K562 (cell line): ENCODE measurements around the gene CUL9. TPM values are rescaled to one million over a fixed set of nuclear protein-coding genes. Genes with fewer than 3 reads are reported as not detected.

Experiments
- BHLHE40 ChIP-seq: IDR thresholded peaks from 2 replicates; pipeline ENCODE4 v1.6.1; 2011; ENCODE audit warnings: low read length, improper control_type of control experiment
- C11orf30 ChIP-seq: fragments of 450-650 bp; IDR thresholded peaks from 2 replicates; pipeline ENCODE4 v1.6.1; 2016; ENCODE audit warnings: low read depth, mild to moderate bottlenecking
- FOXA1 ChIP-seq: fragments of 450-650 bp; IDR thresholded peaks from 2 replicates; pipeline ENCODE4 v1.6.1; 2016; ENCODE audit warnings: mild to moderate bottlenecking, borderline replicate concordance
- FUS ChIP-seq: fragments of 200-400 bp; formaldehyde crosslinking; optimal IDR thresholded peaks from 2 replicates; pipeline ENCODE3; 2017; ENCODE audit warnings: low read depth, low read length
- KAT8 ChIP-seq: fragments of 450-650 bp; IDR thresholded peaks from 2 replicates; pipeline ENCODE4 v1.6.1; 2016; ENCODE audit warnings: low read depth, mild to moderate bottlenecking
- NCOR1 ChIP-seq: fragments of 450-650 bp; IDR thresholded peaks from 2 replicates; pipeline ENCODE4 v1.6.1; 2016; ENCODE audit warnings: mild to moderate bottlenecking, moderate library complexity
- OTX1 ChIP-seq: fragments of 450-650 bp; formaldehyde crosslinking; IDR thresholded peaks from 2 replicates; pipeline ENCODE4 v1.4.0; 2022; ENCODE audit warnings: mild to moderate bottlenecking
- STAT5B ChIP-seq: fragments of 250-450 bp; sonication (Bioruptor Pico); IDR thresholded peaks from 2 replicates; pipeline ENCODE4 v1.8.0; 2021; ENCODE audit warnings: mild to moderate bottlenecking, inconsistent platforms
- TCF7L2 ChIP-seq: fragments of 150-350 bp; IDR thresholded peaks from 2 replicates; pipeline ENCODE4 v1.6.1; 2016; ENCODE audit warnings: low read depth, mild to moderate bottlenecking, low read length, moderate library complexity
- TFAM ChIP-seq: fragments of 250-450 bp; sonication (Bioruptor Pico); conservative IDR thresholded peaks from 2 replicates; pipeline ENCODE4 v1.5.0; 2021; ENCODE audit warnings: mild to moderate bottlenecking, moderate library complexity
- ZNF174 ChIP-seq: fragments of 250-450 bp; sonication (Bioruptor Pico); IDR thresholded peaks from 2 replicates; pipeline ENCODE4 v1.4.0; 2020; ENCODE audit warnings: mild to moderate bottlenecking
- ZNF24 ChIP-seq: fragments of 450-650 bp; IDR thresholded peaks from 2 replicates; pipeline ENCODE4 v1.6.1; 2016
- ZNF263 ChIP-seq: sonication (generic); formaldehyde crosslinking; IDR thresholded peaks from 2 replicates; pipeline ENCODE4 v1.8.0; 2022; ENCODE audit warnings: mild to moderate bottlenecking, missing genetic modification reagents, borderline replicate concordance
- ZNF311 ChIP-seq: fragments of 250-450 bp; sonication (Bioruptor Pico); IDR thresholded peaks from 2 replicates; pipeline ENCODE4 v1.4.0; 2020; ENCODE audit warnings: mild to moderate bottlenecking, moderate library complexity
- ZNF384 ChIP-seq: IDR thresholded peaks from 2 replicates; pipeline ENCODE4 v1.6.1; 2012; ENCODE audit warnings: low read depth, low read length, improper control_type of control experiment
- ZSCAN32 ChIP-seq: fragments of 450-650 bp; formaldehyde crosslinking; IDR thresholded peaks from 2 replicates; pipeline ENCODE4 v1.4.0; 2020; ENCODE audit warnings: mild to moderate bottlenecking, moderate library complexity
- polyA plus RNA-seq, 8 experiments: library from polyadenylated mRNA; depleted of rRNA in 4 of 8; stranded (reverse) in 5 of 8; unstranded in 3 of 8; fragments of >200 nt; fragmentation: Nextera tagmentation in 2 of 8; fragmentation: Illumina TruSeq in 1 of 8; extraction: Ambion mirVana in 2 of 8; extraction: Trizol in 1 of 8; gene quantifications; 2 replicates each; pipeline versions ENCODE4 v1.2.1 to v1.2.3, GENCODE V29; 2011 to 2014; ENCODE audit warnings: inconsistent platforms in 1 of 8, missing spikeins in 1 of 8
- total RNA-seq, 7 experiments: library from RNA; depleted of rRNA in 6 of 7; stranded (reverse); fragments of >200 nt in 6 of 7; fragmentation: Illumina TruSeq in 2 of 7; extraction: Trizol in 2 of 7; gene quantifications; 2 replicates each; pipeline versions ENCODE4 v1.2.1 to v1.2.3, GENCODE V29; 2011 to 2021; ENCODE audit warnings: low replicate concordance in 1 of 7
- TF ChIP-seq, protein P1 (sequence below): fragments of 450-650 bp; IDR thresholded peaks from 2 replicates; pipeline ENCODE4 v1.6.1; 2018; ENCODE audit not compliant: partially characterized antibody
- TF ChIP-seq, protein P2 (sequence below): sonication (generic); formaldehyde crosslinking; IDR thresholded peaks from 2 replicates; pipeline ENCODE4 v1.8.0; 2022; ENCODE audit warnings: missing genetic modification reagents, mild to moderate bottlenecking, moderate library complexity, borderline replicate concordance
- TF ChIP-seq, protein P3 (sequence below), 2 experiments: fragments of 450-650 bp; IDR thresholded peaks; 2 replicates each; pipeline ENCODE4 v1.6.1; 2016
- TF ChIP-seq, protein P4 (sequence below): fragments of 450-650 bp; IDR thresholded peaks from 2 replicates; pipeline ENCODE4 v1.6.1; 2016; ENCODE audit warnings: missing biosample characterization, missing genetic modification characterization
- TF ChIP-seq, protein P5 (sequence below): fragments of 450-650 bp; formaldehyde crosslinking; IDR thresholded peaks from 2 replicates; pipeline ENCODE4 v1.4.0; 2020; ENCODE audit warnings: mild to moderate bottlenecking, moderate library complexity

CUL9 gene
- total and polyA plus RNA-seq, 9 of the 15 experiments (the other 6 are each of a cell fraction or from before 2014, with no cell fraction given): 0.50 to 20.7 (median 6.6) TPM

DNA sequence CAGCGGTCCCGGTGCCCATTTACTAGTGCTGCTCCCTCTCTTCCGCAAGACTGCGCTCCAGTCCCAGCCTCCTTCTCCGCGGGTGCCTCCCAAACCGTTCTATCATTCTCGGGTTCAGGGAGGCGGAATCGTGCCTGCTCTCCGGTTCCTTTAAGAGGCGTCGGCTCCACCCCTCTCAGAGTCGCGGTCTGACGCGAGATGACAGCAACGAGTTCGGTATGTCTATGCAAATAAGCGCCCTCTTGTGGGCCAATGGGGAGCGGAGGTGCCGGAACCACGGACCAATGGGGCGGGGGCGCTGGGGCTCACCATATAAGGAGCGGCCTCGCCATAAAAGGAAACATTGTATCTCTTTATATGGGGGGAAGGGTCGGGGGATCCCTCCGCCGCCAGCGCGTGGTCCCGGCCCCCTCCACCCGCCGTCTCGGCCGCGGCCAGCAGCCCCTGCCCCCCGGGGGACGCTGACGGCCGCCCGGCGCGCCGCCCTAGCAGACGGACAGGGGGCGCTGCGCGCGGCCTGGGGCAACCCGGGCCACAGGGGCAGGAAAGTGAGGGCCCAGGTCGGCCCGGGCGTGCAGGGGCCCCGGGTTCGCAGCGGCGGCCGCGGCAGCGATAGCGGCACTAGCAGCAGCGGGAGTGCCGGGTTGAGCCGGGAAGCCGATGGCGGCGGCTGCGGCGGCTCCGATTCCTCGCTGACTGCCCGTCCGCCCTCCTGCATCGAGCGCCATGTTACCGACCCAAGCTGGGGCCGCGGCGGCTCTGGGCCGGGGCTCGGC, 10.9 kb upstream of the CUL9 start, which contains the start of gene SRF (continued):
- TF ChIP-seq ZSCAN32 (CRISPR knock-in tag) (no peak), ZNF384 (peak; percentile 34; the same call in 1 of the 2 replicates), KAT8 (no peak), ZNF311 (no peak), TCF7L2 (no peak), FOXA1 (no peak), C11orf30 (no peak), ZNF24 (peak; percentile 57; the same call in 1 of the 2 replicates), FUS (no peak), OTX1 (CRISPR knock-in tag) (no peak; the same call in 1 of the 2 replicates), ZNF174 (no peak), ZNF263 (CRISPR knock-in tag) (no peak; the same call in 1 of the 2 replicates), STAT5B (CRISPR knock-in tag) (no peak), NCOR1 (no peak; the same call in none of the 2 replicates), TFAM (CRISPR knock-in tag) (no peak), BHLHE40 (peak; percentile 71)
- TF ChIP-seq, protein P1, sequence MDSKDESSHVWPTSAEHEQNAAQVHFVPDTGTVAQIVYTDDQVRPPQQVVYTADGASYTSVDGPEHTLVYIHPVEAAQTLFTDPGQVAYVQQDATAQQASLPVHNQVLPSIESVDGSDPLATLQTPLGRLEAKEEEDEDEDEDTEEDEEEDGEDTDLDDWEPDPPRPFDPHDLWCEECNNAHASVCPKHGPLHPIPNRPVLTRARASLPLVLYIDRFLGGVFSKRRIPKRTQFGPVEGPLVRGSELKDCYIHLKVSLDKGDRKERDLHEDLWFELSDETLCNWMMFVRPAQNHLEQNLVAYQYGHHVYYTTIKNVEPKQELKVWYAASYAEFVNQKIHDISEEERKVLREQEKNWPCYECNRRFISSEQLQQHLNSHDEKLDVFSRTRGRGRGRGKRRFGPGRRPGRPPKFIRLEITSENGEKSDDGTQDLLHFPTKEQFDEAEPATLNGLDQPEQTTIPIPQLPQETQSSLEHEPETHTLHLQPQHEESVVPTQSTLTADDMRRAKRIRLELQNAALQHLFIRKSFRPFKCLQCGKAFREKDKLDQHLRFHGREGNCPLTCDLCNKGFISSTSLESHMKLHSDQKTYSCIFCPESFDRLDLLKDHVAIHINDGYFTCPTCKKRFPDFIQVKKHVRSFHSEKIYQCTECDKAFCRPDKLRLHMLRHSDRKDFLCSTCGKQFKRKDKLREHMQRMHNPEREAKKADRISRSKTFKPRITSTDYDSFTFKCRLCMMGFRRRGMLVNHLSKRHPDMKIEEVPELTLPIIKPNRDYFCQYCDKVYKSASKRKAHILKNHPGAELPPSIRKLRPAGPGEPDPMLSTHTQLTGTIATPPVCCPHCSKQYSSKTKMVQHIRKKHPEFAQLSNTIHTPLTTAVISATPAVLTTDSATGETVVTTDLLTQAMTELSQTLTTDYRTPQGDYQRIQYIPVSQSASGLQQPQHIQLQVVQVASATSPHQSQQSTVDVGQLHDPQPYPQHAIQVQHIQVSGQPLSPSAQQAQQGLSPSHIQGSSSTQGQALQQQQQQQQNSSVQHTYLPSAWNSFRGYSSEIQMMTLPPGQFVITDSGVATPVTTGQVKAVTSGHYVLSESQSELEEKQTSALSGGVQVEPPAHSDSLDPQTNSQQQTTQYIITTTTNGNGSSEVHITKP: peak; percentile 21
- TF ChIP-seq, protein P2, sequence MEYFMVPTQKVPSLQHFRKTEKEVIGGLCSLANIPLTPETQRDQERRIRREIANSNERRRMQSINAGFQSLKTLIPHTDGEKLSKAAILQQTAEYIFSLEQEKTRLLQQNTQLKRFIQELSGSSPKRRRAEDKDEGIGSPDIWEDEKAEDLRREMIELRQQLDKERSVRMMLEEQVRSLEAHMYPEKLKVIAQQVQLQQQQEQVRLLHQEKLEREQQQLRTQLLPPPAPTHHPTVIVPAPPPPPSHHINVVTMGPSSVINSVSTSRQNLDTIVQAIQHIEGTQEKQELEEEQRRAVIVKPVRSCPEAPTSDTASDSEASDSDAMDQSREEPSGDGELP (CRISPR knock-in tag): peak; percentile 68
- TF ChIP-seq, protein P3, sequence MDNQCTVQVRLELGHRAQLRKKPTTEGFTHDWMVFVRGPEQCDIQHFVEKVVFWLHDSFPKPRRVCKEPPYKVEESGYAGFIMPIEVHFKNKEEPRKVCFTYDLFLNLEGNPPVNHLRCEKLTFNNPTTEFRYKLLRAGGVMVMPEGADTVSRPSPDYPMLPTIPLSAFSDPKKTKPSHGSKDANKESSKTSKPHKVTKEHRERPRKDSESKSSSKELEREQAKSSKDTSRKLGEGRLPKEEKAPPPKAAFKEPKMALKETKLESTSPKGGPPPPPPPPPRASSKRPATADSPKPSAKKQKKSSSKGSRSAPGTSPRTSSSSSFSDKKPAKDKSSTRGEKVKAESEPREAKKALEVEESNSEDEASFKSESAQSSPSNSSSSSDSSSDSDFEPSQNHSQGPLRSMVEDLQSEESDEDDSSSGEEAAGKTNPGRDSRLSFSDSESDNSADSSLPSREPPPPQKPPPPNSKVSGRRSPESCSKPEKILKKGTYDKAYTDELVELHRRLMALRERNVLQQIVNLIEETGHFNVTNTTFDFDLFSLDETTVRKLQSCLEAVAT (IDR thresholded peaks at IDR 0.05): peak in 1 of 2 experiments; percentile 28; a peak in 1 of 4 replicates
- TF ChIP-seq, protein P4, sequence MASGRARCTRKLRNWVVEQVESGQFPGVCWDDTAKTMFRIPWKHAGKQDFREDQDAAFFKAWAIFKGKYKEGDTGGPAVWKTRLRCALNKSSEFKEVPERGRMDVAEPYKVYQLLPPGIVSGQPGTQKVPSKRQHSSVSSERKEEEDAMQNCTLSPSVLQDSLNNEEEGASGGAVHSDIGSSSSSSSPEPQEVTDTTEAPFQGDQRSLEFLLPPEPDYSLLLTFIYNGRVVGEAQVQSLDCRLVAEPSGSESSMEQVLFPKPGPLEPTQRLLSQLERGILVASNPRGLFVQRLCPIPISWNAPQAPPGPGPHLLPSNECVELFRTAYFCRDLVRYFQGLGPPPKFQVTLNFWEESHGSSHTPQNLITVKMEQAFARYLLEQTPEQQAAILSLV (tag): no peak
- TF ChIP-seq, protein P5, sequence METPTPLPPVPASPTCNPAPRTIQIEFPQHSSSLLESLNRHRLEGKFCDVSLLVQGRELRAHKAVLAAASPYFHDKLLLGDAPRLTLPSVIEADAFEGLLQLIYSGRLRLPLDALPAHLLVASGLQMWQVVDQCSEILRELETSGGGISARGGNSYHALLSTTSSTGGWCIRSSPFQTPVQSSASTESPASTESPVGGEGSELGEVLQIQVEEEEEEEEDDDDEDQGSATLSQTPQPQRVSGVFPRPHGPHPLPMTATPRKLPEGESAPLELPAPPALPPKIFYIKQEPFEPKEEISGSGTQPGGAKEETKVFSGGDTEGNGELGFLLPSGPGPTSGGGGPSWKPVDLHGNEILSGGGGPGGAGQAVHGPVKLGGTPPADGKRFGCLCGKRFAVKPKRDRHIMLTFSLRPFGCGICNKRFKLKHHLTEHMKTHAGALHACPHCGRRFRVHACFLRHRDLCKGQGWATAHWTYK (CRISPR knock-in tag): peak; percentile 81; the same call in 1 of the 2 replicates
